HG02610 (cell line): Measurements from ENCODE around the gene CGAS.
"Not testable (repeated sequence)": the region's sequence is repeated elsewhere in the genome, so short reads cannot be mapped to it uniquely, and the experiment has no call there.

Experiments used
- ATAC-seq: cut with Tn5 transposase; IDR thresholded peaks from one replicate; pipeline ENCODE4 v1.9.1; 2021; ENCODE audit warnings: mild to moderate bottlenecking, moderate library complexity; ENCODE audit not compliant: unreplicated experiment

Gene CGAS

GRCh38 chr6:73400656-73401055 lies 51.4 kb downstream of the CGAS start:
- ATAC-seq, result no peak

GRCh38 chr6:73395875-73396274 lies 56.2 kb downstream of the CGAS start:
- no peak for ATAC-seq

- no peak for ATAC-seq
Measured at GRCh38 chr6:73394577-73395354, 57.3 kb downstream of the CGAS start, which contains the start of gene DDX43. Gene DDX43, plus strand, starts transcription at chr6:73394828. Its CDS starts 78 bp downstream, at chr6:73394906.

GRCh38 chr6:73393278-73393677 lies 58.8 kb downstream of the CGAS start:
- ATAC-seq, result no peak

- not testable (repeated sequence) for ATAC-seq
Measured at GRCh38 chr6:73392188-73392587, 59.9 kb downstream of the CGAS start.

- ATAC-seq, result no peak
Measured at GRCh38 chr6:73391675-73392074, 60.4 kb downstream of the CGAS start.

- no peak for ATAC-seq
Measured at GRCh38 chr6:73389854-73390253, 62.2 kb downstream of the CGAS start.

GRCh38 chr6:73388800-73389512 lies 63.1 kb downstream of the CGAS start:
- ATAC-seq, result peak; percentile 82

- peak; percentile 23 for ATAC-seq
Measured at GRCh38 chr6:73388433-73388799, 63.7 kb downstream of the CGAS start.

GRCh38 chr6:73382462-73383113 lies 69.5 kb downstream of the CGAS start:
- no peak for ATAC-seq

- ATAC-seq, result not testable (repeated sequence)
Measured at GRCh38 chr6:73381531-73381930, 70.6 kb downstream of the CGAS start.

GRCh38 chr6:73377225-73377624 lies 74.9 kb downstream of the CGAS start:
- ATAC-seq, result no peak

GRCh38 chr6:73375216-73375615 lies 76.9 kb downstream of the CGAS start:
- ATAC-seq, result no peak
